NCI-H2196 treated with DMSO at 0.1 percent for 48 hours (cell line): ENCODE data around the gene GLUD1.
"Not testable (repeated sequence)": the region's sequence is repeated elsewhere in the genome, so short reads cannot be mapped to it uniquely, and the experiment has no call there.

Experiments
- DNase-seq: peaks from one replicate; lab custom pipeline; 2025; ENCODE audit not compliant: unreplicated experiment; lab: John Stamatoyannopoulos, UW

GLUD1 gene

DNA sequence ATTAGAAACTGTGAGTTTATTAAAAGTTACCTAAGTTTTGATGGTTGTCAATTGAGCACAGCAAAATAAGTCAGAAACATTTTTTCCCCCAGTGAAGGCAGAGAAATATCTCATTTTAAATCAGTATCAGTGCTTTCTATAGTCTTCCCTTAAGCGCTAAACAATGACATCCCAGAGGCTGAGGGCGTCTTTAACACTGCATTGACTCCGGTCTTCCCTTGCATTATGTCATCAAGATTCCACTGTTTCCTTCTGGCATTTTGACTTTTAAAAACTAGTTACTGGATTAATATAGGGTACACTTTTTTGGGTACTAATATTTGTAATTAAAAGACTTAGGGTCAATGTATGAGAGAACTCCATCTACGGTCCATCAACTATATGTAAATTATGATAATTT lies 3.9 kb downstream of the GLUD1 start:
- DNase-seq: no peak

GRCh38 chr10:87089746-87090145 lies 4.9 kb downstream of the GLUD1 start:
- DNase-seq: no peak

- no peak for DNase-seq
Observed at GRCh38 chr10:87085537-87085936, 9.1 kb downstream of the GLUD1 start.

- not testable (repeated sequence) for DNase-seq
Observed at GRCh38 chr10:87084291-87084782, 10.3 kb downstream of the GLUD1 start.

GRCh38 chr10:87083576-87084290 lies 10.9 kb downstream of the GLUD1 start:
- not testable (repeated sequence) for DNase-seq

GRCh38 chr10:87082219-87082618 lies 12.4 kb downstream of the GLUD1 start:
- DNase-seq: not testable (repeated sequence)

DNA sequence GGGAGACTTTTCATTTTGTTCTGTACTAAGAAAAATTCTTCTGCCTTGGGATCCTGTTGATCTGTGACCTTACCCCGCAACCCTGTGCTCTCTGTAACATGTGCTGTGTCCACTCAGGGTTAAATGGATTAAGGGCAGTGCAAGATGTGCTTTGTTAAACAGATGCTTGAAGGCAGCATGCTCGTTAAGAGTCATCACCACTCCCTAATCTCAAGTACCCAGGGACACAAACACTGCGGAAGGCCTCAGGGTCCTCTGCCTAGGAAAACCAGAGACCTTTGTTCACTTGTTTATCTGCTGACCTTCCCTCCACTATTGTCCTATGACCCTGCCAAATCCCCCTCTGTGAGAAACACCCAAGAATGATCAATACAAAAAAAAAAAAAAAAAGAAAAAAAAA lies 13.1 kb downstream of the GLUD1 start:
- not testable (repeated sequence) for DNase-seq

- not testable (repeated sequence) for DNase-seq
Observed at GRCh38 chr10:87080621-87081020, 14.0 kb downstream of the GLUD1 start.

DNA sequence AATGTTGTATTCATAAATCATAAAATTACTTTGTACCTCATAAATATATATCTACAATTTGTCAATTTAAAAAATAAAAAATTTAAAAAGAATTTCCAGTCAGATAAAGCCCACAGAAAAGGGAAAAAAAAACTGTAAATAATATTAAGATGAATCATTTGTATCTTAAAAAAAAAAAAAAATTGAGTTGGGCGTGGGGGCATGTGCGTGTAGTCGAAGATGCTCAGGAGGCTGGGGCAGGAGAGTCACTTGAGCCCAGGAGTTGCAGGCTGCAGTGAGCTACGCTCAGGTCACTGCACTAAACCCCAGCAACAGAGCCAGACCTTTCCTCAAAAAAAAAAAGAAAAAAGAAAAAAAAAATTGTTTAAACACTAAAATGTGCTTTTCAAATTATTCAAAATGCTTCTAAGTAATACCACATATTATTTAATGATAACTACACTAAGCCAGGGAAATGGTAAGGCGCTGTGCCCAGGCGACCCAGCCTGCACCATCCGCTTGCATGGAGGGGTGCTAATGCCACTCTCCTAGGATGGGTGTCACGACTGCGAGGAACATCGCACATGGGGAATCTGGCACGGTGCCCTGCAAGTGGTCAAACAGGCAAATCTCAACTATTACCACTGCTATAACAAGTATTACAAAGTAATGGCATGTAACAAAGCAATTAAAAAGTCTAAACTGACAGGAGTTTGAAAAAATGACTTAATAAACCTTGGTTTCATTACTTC lies 15.4 kb downstream of the GLUD1 start:
- no peak for DNase-seq

GRCh38 chr10:87076421-87076820 lies 18.2 kb downstream of the GLUD1 start:
- not testable (repeated sequence) for DNase-seq

GRCh38 chr10:87072449-87072848 lies 22.2 kb downstream of the GLUD1 start:
- no peak for DNase-seq

DNA sequence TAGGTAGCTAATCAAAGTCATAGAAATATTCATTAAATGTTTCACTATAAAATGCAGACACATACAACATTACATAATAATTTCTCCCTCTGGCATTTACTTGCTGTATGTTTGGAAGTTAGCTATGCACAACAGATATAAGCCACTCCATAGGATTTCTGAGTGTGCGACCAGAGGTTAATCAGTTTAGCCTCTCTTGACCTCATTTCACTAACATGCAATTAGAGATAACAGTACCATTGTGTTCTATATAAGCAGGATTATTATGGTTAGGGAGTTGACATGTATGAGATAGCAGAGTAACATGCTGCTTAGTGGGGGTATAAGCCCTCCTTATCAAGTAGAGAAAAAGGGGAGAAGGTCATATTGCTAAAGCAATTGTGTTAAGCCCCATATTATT lies 26.4 kb downstream of the GLUD1 start:
- DNase-seq: no peak

- no peak for DNase-seq
Observed at GRCh38 chr10:87066865-87067264, 27.8 kb downstream of the GLUD1 start.

GRCh38 chr10:87066178-87066577 lies 28.5 kb downstream of the GLUD1 start:
- DNase-seq: no peak

DNA sequence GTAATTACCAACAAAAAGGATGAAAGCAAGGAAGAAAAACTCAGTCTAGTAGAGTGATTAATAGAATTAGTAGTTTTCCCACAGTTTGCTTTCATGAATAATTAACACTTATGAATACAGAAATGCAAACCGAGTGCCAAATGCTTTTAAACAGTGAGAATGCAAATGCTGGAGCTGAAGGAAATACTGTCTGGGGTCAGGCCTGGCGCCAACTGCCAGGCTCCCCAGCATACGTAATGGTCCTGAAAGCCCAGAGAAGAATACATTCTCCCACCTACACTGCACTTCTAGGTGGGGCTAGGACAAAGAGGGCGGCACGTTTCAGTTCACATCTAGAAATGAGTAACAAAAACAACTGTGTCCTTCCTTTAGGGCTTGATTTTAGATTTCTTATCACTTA lies 30.0 kb downstream of the GLUD1 start:
- no peak for DNase-seq

- no peak for DNase-seq
Observed at GRCh38 chr10:87060280-87060928, 34.2 kb downstream of the GLUD1 start.

DNA sequence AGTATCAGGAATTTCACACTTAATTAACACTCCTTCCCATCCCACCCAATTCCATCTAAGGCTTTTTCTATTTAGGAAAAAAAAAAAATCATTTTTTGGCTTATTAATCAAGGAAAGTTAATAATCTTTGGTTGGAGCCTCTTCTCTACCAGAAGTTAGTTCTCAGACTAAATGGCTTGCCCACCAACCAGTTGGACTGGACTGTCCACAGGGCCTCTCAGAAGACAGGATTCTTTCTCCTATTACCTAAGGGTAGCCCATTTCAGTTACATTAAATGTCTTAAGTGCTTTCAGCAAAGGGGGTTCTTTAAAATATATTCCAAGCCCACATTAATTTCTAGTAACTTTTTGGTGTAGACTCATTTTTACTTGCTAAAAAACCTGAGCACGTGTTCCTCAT lies 35.2 kb downstream of the GLUD1 start:
- no peak for DNase-seq

DNA sequence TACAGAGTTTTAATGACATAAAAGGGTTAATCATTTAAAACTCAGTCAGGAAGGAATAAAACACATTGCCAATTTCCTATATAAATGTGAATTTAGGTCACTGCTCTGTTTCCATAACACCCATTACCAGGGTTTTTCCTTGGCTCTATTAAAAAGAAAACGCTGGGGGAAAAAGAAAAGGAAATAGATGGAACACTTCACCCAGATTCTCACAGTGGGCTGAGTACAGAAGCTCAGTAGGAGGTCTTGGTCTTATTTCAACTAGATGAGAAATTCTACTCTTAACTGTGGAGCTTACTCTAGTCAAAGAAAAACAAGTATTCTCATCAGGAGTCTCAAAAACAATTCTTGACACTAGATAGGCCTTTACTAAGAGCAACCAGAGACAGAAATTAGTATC lies 36.5 kb downstream of the GLUD1 start:
- no peak for DNase-seq

DNA sequence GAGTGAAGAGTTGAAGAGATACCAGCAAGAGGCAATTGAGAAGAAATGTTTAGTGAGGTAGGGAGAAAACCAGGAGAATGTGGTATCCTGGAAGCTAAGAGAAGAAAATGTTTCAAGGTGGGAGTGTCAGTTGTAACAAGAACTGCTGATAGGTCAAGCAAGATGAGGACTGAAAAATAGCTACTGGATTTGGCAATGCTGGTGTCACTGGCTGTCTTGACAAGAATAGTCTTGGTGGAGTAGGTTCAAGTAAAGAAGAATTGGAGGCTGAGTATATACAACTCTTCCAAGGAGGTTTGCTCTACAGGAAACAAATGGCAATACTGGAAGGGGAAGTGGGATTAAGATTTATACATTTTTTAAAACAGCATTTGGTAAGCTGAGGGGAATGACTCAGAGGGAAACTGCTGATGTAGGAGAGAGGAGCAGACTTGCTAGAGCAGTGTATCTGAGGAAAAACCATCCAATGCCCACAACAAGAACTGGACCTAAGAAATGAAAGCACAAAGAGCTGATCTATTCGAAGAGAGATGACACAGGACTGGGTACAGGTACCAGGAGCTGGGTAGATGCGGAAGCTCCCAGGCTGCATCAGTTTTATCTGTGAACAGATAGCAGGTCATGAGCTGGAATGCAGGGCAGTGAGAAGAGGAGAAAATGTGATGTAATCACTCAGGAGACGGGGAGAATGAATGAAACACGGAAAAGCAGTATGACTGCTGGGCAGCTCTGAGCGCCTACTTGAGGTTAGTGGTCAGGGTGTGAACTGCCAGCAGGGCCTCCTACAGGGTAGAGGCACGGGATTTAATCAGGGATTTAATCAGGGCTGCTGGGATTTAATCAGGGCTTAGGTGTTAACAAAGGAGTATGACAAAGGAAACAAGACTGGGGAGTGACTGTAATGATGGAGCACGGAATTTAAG lies 40.0 kb downstream of the GLUD1 start:
- no peak for DNase-seq

- DNase-seq: no peak
Observed at GRCh38 chr10:87053577-87054181, 41.0 kb downstream of the GLUD1 start.
